HepG2 (cell line): ENCODE results near the gene RBM22. TPM values are rescaled to one million over a fixed set of nuclear protein-coding genes. Genes with fewer than 3 reads are reported as not detected.

ENCODE experiments used
- ARID5B ChIP-seq: IDR thresholded peaks from 2 replicates; pipeline ENCODE4 v1.4.0; 2020; ENCODE audit warnings: mild to moderate bottlenecking, missing genetic modification reagents
- HBP1 ChIP-seq: IDR thresholded peaks from 2 replicates; pipeline ENCODE4 v1.6.1; 2016; ENCODE audit warnings: low read depth, control low read depth
- KAT7 ChIP-seq: IDR thresholded peaks from 2 replicates; pipeline ENCODE4 v1.6.1; 2018; ENCODE audit warnings: borderline replicate concordance, missing compliant biosample characterization
- NPAS2 ChIP-seq: sonication (generic); formaldehyde crosslinking; IDR thresholded peaks from 2 replicates; pipeline ENCODE4 v1.8.0; 2022; ENCODE audit warnings: mild to moderate bottlenecking, missing genetic modification reagents, borderline replicate concordance
- PCBP1 ChIP-seq: fragments of 200-400 bp; formaldehyde crosslinking; IDR thresholded peaks from 2 replicates; pipeline ENCODE4 v1.6.1; 2017; ENCODE audit warnings: mild to moderate bottlenecking, low read depth, low read length, borderline replicate concordance
- REL ChIP-seq: sonication (generic); formaldehyde crosslinking; conservative IDR thresholded peaks from 2 replicates; pipeline ENCODE4 v1.8.0; 2022; ENCODE audit warnings: mild to moderate bottlenecking, missing genetic modification reagents, moderate library complexity
- SAP130 ChIP-seq: IDR thresholded peaks from 2 replicates; pipeline ENCODE4 v1.6.1; 2016; ENCODE audit warnings: low read depth
- ZBTB10 ChIP-seq: sonication (generic); formaldehyde crosslinking; IDR thresholded peaks from 2 replicates; pipeline ENCODE4 v1.4.0; 2020; ENCODE audit warnings: missing genetic modification reagents, borderline replicate concordance
- ZBTB34 ChIP-seq: sonication (generic); formaldehyde crosslinking; IDR thresholded peaks from 2 replicates; pipeline ENCODE4 v1.8.0; 2022; ENCODE audit warnings: mild to moderate bottlenecking, missing genetic modification reagents
- ZBTB7A ChIP-seq: sonication (generic); formaldehyde crosslinking; IDR thresholded peaks from 2 replicates; pipeline ENCODE4 v1.8.0; 2022; ENCODE audit warnings: mild to moderate bottlenecking, missing genetic modification reagents
- ZNF333 ChIP-seq: sonication (generic); formaldehyde crosslinking; IDR thresholded peaks from 2 replicates; pipeline ENCODE4 v1.4.0; 2020; ENCODE audit warnings: mild to moderate bottlenecking, missing genetic modification reagents, borderline replicate concordance
- ZNF383 ChIP-seq: sonication (generic); formaldehyde crosslinking; IDR thresholded peaks from 2 replicates; pipeline ENCODE4 v1.4.0; 2020; ENCODE audit warnings: missing genetic modification reagents, mild to moderate bottlenecking, borderline replicate concordance
- ZNF557 ChIP-seq: sonication (generic); formaldehyde crosslinking; IDR thresholded peaks from 2 replicates; pipeline ENCODE4 v1.4.0; 2020; ENCODE audit warnings: missing genetic modification reagents
- ZNF558 ChIP-seq: sonication (generic); formaldehyde crosslinking; IDR thresholded peaks from 2 replicates; pipeline ENCODE4 v1.9.0; 2022; ENCODE audit warnings: mild to moderate bottlenecking, missing genetic modification reagents, borderline replicate concordance
- ZNF614 ChIP-seq: IDR thresholded peaks from 2 replicates; pipeline ENCODE4 v1.6.1; 2018; ENCODE audit warnings: missing biosample characterization, missing genetic modification reagents, inconsistent platforms, borderline replicate concordance
- polyA plus RNA-seq, 8 experiments: library from polyadenylated mRNA; depleted of rRNA in 3 of 8; stranded (reverse) in 7 of 8; unstranded in 1 of 8; fragments of >200 nt; fragmentation: Illumina TruSeq in 4 of 8; extraction: Trizol in 4 of 8; gene quantifications; 2 replicates each; pipeline versions ENCODE4 v1.2.1 to v1.2.3, GENCODE V29; 2011 to 2016; ENCODE audit warnings: low read depth in 4 of 8, missing spikeins in 1 of 8, mixed read lengths in 1 of 8; ENCODE audit not compliant: insufficient read depth in 1 of 8
- total RNA-seq, 5 experiments: library from RNA; depleted of rRNA; stranded (reverse); fragments of >200 nt; fragmentation: Illumina TruSeq; extraction: Trizol; gene quantifications; 2 replicates each; pipeline ENCODE4 v1.2.3, GENCODE V29; 2016; ENCODE audit warnings: low read depth in 1 of 5
- TF ChIP-seq, protein P1 (sequence below): sonication (generic); formaldehyde crosslinking; IDR thresholded peaks from 2 replicates; pipeline ENCODE4 v1.9.0; 2021; ENCODE audit warnings: missing genetic modification reagents, mild to moderate bottlenecking, borderline replicate concordance

Gene RBM22
- total and polyA plus RNA-seq, 2 of the 13 experiments (the other 11 are each of a cell fraction or from before 2014, with no cell fraction given) = 28.3 to 35.0 TPM

DNA sequence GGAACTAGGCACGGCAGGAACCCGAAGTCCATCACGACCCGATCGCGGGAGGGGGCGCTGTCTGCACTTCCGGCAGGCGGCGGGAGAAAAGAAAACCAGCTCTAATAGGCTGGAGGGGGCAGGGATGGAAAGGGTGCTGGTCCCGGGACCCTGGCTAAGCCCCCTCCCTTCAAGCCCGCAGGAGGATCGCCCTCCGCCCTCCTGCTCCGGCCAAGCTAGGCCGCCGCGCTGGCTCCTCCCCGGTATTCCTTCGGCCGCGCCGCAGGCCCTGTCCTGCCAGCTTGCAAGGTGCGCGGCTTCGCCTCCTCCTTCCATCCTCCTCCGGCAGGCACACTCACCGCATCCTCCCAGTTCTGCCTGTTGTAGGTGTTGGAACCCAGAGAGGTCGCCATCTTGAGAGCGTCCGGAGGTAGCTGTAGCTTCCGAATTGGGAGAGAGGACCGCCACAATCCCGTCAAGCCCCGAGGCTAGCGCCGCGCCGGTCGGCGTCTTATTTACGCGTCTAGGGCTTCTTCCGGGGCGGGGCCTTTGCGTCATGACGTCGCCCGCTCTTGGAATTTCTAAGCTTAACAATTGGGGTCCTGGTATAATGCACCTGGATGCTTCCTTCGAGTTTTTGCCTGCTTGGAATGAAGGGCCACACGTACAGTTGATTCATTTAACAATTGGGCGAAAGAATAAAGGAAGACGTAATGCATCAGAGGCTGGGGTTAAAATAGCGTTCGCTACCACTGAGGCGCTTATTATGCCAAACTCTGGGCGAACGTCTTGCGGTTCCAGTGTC, at the start of gene RBM22 (continued):
- TF ChIP-seq ZNF614 (CRISPR knock-in tag) (0 out of 2 replicates have a peak, but pooled peaks have one; percentile 54), PCBP1 (0 out of 2 replicates have a peak, but pooled peaks have one; percentile 77), REL (CRISPR knock-in tag) (no peak), NPAS2 (CRISPR knock-in tag) (no peak), SAP130 (CRISPR knock-in tag) (peak; percentile 88), ZNF383 (no peak), ZBTB34 (no peak; the same call in 1 of the 2 replicates), KAT7 (CRISPR knock-in tag) (peak; percentile 79), ZBTB10 (CRISPR knock-in tag) (peak; percentile 62; the same call in 1 of the 2 replicates), HBP1 (CRISPR knock-in tag) (peak; percentile 28; the same call in 1 of the 2 replicates), ZNF333 (CRISPR knock-in tag) (peak; percentile 95; the same call in 1 of the 2 replicates), ARID5B (0 out of 2 replicates have a peak, but pooled peaks have one; percentile 42), ZNF557 (CRISPR knock-in tag) (0 out of 2 replicates have a peak, but pooled peaks have one; percentile 50), ZNF558 (CRISPR knock-in tag) (no peak; the same call in 1 of the 2 replicates), ZBTB7A (no peak)
- TF ChIP-seq, protein P1, sequence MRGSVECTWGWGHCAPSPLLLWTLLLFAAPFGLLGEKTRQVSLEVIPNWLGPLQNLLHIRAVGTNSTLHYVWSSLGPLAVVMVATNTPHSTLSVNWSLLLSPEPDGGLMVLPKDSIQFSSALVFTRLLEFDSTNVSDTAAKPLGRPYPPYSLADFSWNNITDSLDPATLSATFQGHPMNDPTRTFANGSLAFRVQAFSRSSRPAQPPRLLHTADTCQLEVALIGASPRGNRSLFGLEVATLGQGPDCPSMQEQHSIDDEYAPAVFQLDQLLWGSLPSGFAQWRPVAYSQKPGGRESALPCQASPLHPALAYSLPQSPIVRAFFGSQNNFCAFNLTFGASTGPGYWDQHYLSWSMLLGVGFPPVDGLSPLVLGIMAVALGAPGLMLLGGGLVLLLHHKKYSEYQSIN = no peak
